GM12891 (cell line): ENCODE data around the gene NXPH4.

Experiments used
- DNase-seq: peaks from one replicate; pipeline ENCODE4 v3.0.0; 2011; ENCODE audit warnings: low spot score; ENCODE audit not compliant: insufficient read length
- FAIRE-seq: peaks from 2 replicates; lab custom pipeline; 2011; peaks lifted over from hg19 to GRCh38; lab: Jason Lieb, UNC
- PAX5 ChIP-seq: IDR thresholded peaks from 2 replicates; pipeline ENCODE4 v1.6.1; 2011; ENCODE audit warnings: low read length, moderate library complexity, mild to moderate bottlenecking; ENCODE audit not compliant: insufficient read depth, severe bottlenecking
- POLR2A ChIP-seq: IDR thresholded peaks from 2 replicates; pipeline ENCODE4 v1.6.1; 2011; ENCODE audit warnings: low read depth, low read length, control low read depth
- POLR2AphosphoS5 ChIP-seq: IDR thresholded peaks from 2 replicates; pipeline ENCODE4 v1.6.1; 2011; ENCODE audit warnings: low read depth, low read length, control low read depth
- POU2F2 ChIP-seq: IDR thresholded peaks from 2 replicates; pipeline ENCODE4 v1.6.1; 2011; ENCODE audit warnings: low read depth, mild to moderate bottlenecking, control low read depth, low read length, moderate library complexity
- SPI1 ChIP-seq: IDR thresholded peaks from 2 replicates; pipeline ENCODE4 v1.6.1; 2011; ENCODE audit warnings: low read depth, low read length, control low read depth
- TAF1 ChIP-seq: IDR thresholded peaks from 2 replicates; pipeline ENCODE4 v1.6.1; 2011; ENCODE audit warnings: low read depth, low read length, control low read depth

Gene NXPH4

DNA sequence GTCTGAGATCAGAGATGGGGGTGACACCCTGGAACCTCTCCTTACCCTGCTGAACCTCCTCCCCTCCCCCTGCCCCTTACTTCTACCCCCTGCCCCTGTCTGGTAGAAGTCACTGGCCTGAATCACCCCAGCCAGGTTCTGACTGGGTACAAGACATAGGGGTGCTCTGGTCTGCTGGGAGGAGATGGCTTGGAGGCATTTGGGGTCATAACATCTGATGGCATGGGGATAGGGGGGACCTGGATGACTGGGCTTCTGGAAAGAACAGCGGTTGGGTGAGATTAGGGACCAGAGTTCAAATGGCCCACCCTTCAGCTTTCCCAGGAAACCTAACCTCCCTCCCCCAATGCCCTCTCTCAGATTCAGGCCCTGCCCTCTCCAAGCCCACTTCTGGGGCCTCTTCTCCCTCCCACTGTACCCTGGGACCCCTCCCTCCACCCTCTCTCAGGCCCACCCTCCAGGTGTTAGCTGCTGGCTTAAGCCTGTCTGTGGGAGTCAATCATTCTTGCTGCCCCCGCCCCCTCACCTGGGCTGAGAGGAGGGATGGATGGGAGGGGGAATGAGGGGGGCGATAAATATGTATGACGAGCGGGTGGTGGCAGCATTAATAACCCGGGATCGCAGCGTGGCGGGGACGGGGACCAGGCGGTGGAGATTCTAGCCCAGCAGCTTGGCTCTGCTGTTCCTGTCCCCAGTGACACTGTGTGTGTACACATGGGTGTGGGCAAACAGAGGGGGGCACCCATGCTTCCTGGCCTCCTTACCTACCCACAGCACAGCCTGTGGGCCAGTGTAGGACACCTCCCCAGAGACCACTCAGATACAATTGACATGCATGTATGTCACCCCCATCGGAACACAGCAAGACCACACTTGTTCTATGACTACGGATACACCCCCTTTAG lies 5.9 kb downstream of the NXPH4 start:
- FAIRE-seq = no peak
- TF ChIP-seq SPI1 (no peak), POLR2AphosphoS5 (no peak), PAX5 (no peak), POLR2A (no peak)

DNA sequence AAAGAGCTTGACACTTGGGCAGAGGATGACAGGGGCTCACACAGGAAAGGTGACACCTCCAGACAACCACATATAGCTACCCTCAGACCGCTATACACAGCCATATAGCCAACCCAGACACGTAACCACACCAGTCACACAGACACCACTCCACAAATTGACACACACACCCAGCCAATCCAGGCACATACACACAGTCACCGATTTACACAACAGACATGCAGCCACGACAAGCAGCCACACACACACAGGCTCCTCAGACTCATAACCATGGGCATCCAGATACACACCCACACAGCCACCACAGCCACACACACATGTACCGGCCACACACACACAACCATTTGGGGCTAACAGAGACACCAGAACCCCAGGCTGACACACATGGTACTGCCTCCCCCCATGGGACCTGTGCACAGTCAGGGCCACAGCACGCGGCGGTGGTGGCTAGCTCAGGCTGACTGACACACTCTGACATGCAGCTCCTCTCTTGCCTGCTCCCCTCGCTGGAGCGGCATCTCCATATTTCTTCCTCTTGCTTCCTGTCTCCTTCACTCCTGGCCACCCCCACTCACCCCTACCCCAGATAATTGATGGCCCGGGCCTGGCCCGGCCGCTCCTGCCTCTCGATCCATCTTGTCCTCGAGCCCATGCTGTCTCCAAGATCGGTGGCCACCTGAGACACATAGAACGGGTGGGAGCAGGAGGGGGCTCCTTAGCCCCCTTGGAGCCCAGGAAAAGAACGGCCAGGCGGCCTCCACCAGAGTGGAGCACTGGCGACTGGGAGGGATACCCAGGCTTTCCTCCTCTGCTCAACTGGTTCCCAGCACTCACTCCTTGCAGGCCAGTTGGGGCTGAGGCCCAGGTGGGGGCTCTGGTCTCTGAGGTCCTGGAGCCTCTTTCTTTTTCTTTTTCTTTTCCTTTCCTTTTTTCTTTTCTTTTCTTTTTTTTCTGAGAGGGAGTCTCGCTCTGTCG lies 6.9 kb downstream of the NXPH4 start:
- TF ChIP-seq POLR2A (no peak), POU2F2 (no peak)
- DNase-seq (no peak), FAIRE-seq (peak; percentile 76)

More for the DNA sequence above, 5.9 kb downstream of the NXPH4 start:
- no peak for DNase-seq

DNA sequence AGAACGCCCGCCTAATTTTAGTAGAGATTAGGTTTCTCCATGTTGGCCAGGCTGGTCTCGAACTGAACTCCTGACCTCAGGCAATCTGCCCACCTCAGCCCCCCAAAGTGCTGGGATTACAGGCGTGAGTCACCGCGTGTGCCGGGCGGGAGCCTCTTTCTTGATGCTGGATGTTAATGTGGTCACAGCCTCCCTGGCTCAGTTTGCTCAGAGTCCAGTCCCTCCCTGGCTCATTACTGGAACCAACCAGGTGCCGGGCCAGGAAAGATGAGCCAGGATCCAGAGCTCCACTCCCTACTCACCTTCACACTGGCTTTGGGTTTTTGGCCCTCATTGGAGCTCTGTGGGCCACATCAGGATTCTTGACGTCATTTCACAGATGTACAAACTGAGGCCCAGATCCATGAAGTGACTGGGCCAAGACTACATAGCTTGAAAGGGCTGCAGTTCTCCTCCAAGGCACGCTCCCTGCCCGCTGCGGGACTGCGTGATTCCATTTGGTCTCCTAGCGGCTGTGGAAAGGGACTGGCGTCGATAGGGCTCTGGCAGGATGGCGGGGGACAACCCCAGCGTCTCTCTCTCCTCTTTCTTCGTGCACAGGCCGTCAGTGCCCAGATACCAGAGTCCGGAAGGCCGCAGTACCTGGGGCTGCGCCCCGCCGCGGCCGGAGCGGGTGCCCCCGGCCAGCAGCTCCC lies 7.8 kb downstream of the NXPH4 start:
- no peak for DNase-seq
- FAIRE-seq = no peak
- no peak for TF ChIP-seq SPI1
- TF ChIP-seq POU2F2 = no peak
- no peak for TF ChIP-seq PAX5
- no peak for TF ChIP-seq POLR2AphosphoS5
- TF ChIP-seq POLR2A = no peak
- TF ChIP-seq TAF1 = no peak

DNA sequence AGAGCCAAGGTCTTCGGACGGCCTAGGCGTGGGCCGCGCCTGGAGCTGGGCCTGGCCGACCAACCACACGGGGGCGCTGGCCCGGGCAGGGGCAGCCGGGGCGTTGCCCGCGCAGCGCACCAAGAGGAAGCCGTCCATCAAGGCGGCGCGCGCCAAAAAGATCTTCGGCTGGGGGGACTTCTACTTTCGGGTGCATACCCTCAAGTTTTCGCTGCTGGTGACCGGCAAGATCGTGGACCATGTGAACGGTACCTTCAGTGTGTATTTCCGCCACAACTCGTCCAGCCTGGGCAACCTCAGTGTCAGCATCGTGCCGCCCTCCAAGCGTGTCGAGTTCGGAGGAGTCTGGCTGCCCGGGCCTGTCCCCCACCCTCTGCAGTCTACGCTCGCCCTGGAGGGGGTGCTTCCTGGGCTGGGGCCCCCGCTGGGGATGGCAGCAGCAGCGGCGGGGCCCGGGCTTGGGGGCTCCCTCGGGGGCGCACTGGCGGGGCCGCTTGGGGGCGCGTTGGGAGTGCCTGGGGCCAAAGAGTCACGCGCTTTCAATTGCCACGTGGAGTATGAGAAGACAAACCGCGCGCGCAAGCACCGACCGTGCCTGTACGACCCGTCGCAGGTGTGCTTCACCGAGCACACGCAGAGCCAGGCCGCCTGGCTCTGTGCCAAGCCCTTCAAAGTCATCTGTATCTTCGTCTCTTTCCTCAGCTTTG lies 8.5 kb downstream of the NXPH4 start:
- no peak for DNase-seq
- TF ChIP-seq TAF1 = no peak
- no peak for TF ChIP-seq SPI1
- no peak for TF ChIP-seq PAX5
- TF ChIP-seq POU2F2 = no peak
- no peak for TF ChIP-seq POLR2A
- no peak for TF ChIP-seq POLR2AphosphoS5

DNA sequence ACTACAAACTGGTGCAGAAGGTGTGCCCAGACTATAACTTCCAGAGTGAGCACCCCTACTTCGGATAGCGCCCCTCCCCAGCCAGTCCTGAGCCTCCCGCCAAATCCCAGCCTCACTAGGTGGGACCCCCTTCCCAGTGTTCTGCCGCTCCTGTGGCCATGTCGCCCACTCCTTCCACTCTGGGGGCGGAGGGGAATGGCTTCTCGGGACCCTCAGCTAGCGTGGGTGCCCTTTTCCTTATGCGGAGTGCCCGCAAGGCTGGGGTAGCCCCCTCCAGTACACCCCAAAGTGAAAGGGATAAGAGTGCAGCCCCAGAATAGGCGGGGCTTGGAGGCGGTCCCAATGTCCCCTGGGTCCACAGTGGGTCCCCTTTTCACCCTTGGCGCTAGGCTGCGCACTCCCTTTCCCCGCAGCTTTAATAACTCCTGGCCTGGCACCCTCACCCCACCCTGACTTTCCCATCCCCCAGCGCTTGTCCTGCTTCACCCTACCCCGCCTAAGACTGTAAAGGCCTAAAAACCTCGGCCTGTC lies 9.2 kb downstream of the NXPH4 start:
- no peak for DNase-seq
- no peak for TF ChIP-seq PAX5
- TF ChIP-seq POLR2AphosphoS5 = no peak
- TF ChIP-seq POLR2A = no peak
- FAIRE-seq = no peak

More for the DNA sequence above, 8.5 kb downstream of the NXPH4 start:
- peak; percentile 79 for FAIRE-seq

DNA sequence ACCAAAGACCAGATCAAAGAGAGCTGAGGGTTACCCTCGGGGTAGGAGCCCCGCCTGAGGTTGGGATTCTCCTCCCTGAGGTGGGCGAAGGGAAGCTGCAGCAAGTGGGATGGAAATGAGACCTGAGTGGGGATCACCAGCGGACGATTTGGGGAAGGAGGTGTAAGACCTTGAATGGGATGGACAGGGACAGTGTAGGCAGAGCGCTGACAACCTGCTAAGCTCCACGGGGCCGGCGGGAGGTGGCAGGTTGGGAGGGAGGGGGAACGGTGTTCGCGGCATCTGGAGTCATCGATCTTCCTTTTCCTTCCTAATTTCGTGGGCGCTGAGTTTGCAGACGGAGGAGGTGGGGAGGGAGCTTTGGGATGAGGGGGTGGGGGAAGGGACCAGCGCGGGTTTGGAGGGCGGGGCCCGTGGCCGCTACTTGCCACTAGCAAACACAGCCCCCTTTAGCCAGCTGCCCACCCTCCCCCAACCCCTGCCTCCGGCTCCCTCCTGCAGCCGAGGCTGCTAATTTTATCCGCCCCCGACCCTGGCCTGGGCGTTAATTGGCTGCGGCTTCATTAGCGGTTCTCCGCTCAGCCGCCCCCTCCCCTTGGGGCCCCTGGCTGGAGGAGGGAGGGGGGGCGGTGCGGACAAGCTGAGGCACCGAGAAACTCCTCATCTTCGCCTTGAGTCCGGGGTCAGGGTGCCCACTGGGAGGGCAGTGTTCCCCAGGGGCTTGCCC lies 10.2 kb downstream of the NXPH4 start:
- FAIRE-seq (no peak), DNase-seq (no peak)
- no peak for TF ChIP-seq SPI1
- TF ChIP-seq POU2F2 = no peak
- TF ChIP-seq TAF1 = no peak
- TF ChIP-seq POLR2AphosphoS5 = no peak
- no peak for TF ChIP-seq POLR2A

DNA sequence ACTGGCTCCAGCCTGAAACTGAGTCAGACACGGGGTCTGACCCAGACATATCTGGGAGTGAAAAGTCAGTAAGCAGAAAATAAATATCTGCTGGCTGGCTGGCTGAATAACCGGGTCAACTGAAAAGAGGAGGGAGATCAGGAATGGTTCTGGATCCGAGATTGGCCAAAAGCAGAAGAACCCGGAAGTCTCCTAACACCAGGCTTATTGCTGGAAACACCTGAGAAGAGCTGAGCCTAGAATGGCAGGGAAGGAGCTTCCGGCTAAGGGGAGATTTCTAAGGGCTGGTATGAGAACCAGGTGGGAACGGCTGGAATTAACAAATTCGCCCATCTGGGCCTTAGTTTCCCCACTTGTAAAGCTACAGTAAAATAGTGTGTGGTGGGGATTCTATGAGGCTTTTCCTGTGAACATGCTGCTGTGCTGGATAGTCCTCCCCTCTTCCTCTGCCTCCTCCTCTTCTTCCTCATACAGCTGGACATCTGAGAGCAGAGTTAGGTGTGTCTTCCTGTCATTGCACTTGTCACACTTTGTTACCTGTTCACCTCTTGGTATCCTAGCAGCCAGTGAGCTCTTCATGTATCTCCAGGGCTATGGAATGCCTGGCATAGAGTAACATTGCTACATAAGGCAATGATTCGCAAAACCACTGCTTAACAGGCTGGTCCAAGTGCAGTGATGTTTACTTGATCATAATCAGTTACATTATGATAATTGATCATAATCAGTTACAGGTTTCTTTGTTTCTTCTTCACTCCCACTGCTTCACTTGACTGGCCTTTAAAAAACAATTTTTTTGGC lies 10.9 kb downstream of the NXPH4 start:
- FAIRE-seq (no peak), DNase-seq (no peak)
- TF ChIP-seq POU2F2 = no peak
- TF ChIP-seq POLR2AphosphoS5 = no peak
- TF ChIP-seq SPI1 = no peak
- TF ChIP-seq POLR2A = no peak
- TF ChIP-seq PAX5 = no peak
- no peak for TF ChIP-seq TAF1

DNA sequence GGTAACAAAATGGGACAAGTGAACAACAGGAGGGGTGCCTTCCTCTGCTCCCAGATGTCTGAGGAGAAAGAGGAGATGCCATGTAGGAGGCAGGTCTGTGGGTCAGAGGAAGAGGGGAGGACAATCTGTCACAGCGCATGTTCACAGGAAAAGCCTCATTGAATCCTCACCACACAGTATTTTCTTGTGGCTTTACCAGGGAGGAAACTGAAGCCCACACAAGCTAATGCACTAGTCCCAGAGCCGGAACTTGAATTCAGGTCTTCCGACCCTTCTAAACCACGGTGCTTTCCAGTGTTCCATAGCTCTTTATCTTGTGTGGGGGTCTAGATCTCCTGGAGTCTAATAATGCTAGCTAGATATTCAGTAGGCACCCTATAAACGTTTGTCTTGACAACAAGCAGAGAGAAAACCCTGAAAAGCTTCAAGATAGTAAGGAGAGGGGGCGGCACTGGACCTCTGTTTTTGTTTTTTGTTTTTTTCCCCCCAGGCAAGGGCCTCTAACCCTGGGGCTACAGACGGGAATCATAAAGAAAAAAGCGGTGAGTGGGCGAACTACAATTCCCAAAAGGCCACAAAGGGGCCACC lies 12.5 kb downstream of the NXPH4 start:
- no peak for DNase-seq
- TF ChIP-seq POLR2AphosphoS5 (no peak), PAX5 (no peak)
- FAIRE-seq = no peak
